ENCODE results near the gene RGSL1. TPM values are rescaled to one million over a fixed set of nuclear protein-coding genes. Genes with fewer than 3 reads are reported as not detected.

RGSL1 gene
- total RNA-seq, 1 experiment from 2014 or later: not detected

GRCh38 chr1:182589520-182589919 is 139.6 kb downstream of the RGSL1 start:
- no peaks in the 10 kb centered on the region for H3K36me3 ChIP-seq (ENCODE audit: control insufficient read depth, insufficient read depth, low read length)
- DNase-seq (ENCODE audit: low read depth, low spot score) (no peak), ATAC-seq (peak; percentile 26; the same call in 1 of the 2 replicates)
- ChIA-PET POLR2A (no interaction called here), CTCF (no interaction called here)
- BruUV-seq (replicated peaks): no TSS peak
- H3K4me1 ChIP-seq (ENCODE audit: control insufficient read depth, insufficient read depth, low read length): peaks cover 2% of the 10 kb centered on the region; the same call in 1 of the 2 replicates
- no peak for TF ChIP-seq REST (IDR thresholded peaks at IDR 0.05; ENCODE audit: insufficient read depth in 1 of 2, low read depth in 2 of 2, low read length in 1 of 2)
- no peak for TF ChIP-seq SIN3A (IDR thresholded peaks at IDR 0.05; ENCODE audit: borderline replicate concordance, insufficient read depth, low read depth, low read length)
- no peak for TF ChIP-seq CTCF (IDR thresholded peaks at IDR 0.05)
- TF ChIP-seq TCF7L2 (IDR thresholded peaks at IDR 0.05; ENCODE audit: low read depth, low read length): no peak
- no peak for TF ChIP-seq POLR2AphosphoS5 (IDR thresholded peaks at IDR 0.05; ENCODE audit: low read depth, low read length)
- H3K27me3 ChIP-seq (ENCODE audit: control insufficient read depth, insufficient read depth, low read length): no peaks in the 10 kb centered on the region
- no peak overlapping the region for H3K27ac ChIP-seq (ENCODE audit: low read length)
- intact Hi-C loops (cut with micrococcal nuclease; ENCODE audit: unreplicated experiment) (no loop called here), in situ Hi-C loops (cut with HindIII; ENCODE audit: low pct_unique_long_range_greater_than_20kb, low sequenced_read_pairs) (no loop called here)
- no peaks in the 10 kb centered on the region for H3K9me3 ChIP-seq (ENCODE audit: control insufficient read depth, insufficient read depth, low read depth, low read length)
- H3K4me3 ChIP-seq (ENCODE audit: low read depth in 2 of 2, low read length in 2 of 2): no peak overlapping the region; a peak in 1 of 4 replicates

GRCh38 chr1:182589931-182590330 is 140.0 kb downstream of the RGSL1 start:
- Histone ChIP-seq H3K4me1 (ENCODE audit: control insufficient read depth, insufficient read depth, low read length) (peaks cover 2% of the 10 kb centered on the region; the same call in 1 of the 2 replicates), H3K36me3 (ENCODE audit: control insufficient read depth, insufficient read depth, low read length) (no peaks in the 10 kb centered on the region), H3K4me3 (ENCODE audit: low read depth in 2 of 2, low read length in 2 of 2) (no peak overlapping the region), H3K27me3 (ENCODE audit: control insufficient read depth, insufficient read depth, low read length) (no peaks in the 10 kb centered on the region), H3K27ac (ENCODE audit: low read length) (no peak overlapping the region), H3K9me3 (ENCODE audit: control insufficient read depth, insufficient read depth, low read depth, low read length) (no peaks in the 10 kb centered on the region)
- DNase-seq (ENCODE audit: low read depth, low spot score) (no peak), ATAC-seq (no peak)
- POLR2A ChIA-PET: no interaction called here
- TF ChIP-seq REST (IDR thresholded peaks at IDR 0.05; ENCODE audit: insufficient read depth in 1 of 2, low read depth in 2 of 2, low read length in 1 of 2): no peak
- no peak for TF ChIP-seq SIN3A (IDR thresholded peaks at IDR 0.05; ENCODE audit: borderline replicate concordance, insufficient read depth, low read depth, low read length)
- no peak for TF ChIP-seq TCF7L2 (IDR thresholded peaks at IDR 0.05; ENCODE audit: low read depth, low read length)
- no peak for TF ChIP-seq POLR2AphosphoS5 (IDR thresholded peaks at IDR 0.05; ENCODE audit: low read depth, low read length)
- no peak for TF ChIP-seq CTCF (IDR thresholded peaks at IDR 0.05)
- in situ Hi-C loops (cut with HindIII; ENCODE audit: low pct_unique_long_range_greater_than_20kb, low sequenced_read_pairs) (no loop called here), intact Hi-C loops (cut with micrococcal nuclease; ENCODE audit: unreplicated experiment) (loop anchor here (10.0 kb wide), 1 partner anchor 505 kb away; no protein-coding TSS in a partner anchor)
- no TSS peak for BruUV-seq (replicated peaks)
- CTCF ChIA-PET: no interaction called here

Measured in Panc1 (cell line).